ENCODE results near the gene ASIC1. TPM values are rescaled to one million over a fixed set of nuclear protein-coding genes. Genes with fewer than 3 reads are reported as not detected.

Gene ASIC1
- total and polyA plus RNA-seq, 2 of the 13 experiments (the other 11 are each of a cell fraction or from before 2014, with no cell fraction given): 0.44 to 1.5 TPM

- peak; percentile 61 for ATAC-seq
- H3K4me3 ChIP-seq (replicated peaks in 1 of 3; ENCODE audit: insufficient read depth in 1 of 3, low read depth in 2 of 3, low read length in 3 of 3): peak overlapping the region in 1 of 3 experiments; percentile 46; a peak in 2 of 6 replicates
- H3K9me3 ChIP-seq (ENCODE audit: low read length): no peaks in the 10 kb centered on the region
- peaks cover 9 to 59% of the 10 kb centered on the region in 2 experiments; a peak in 4 of 5 replicates for H3K27me3 ChIP-seq (ENCODE audit: control insufficient read depth in 1 of 2, insufficient read depth in 2 of 2, low read length in 2 of 2)
- in situ Hi-C loops (cut with HindIII; ENCODE audit: extremely low pct_ligation_motif_present, low pct_unique_long_range_greater_than_20kb) (loop anchor here (5.0 to 10.0 kb wide), 2 partner anchors 84 to 191 kb away; partner anchors contain the start of gene AQP6), intact Hi-C loops (cut with micrococcal nuclease; ENCODE audit: unreplicated experiment) (loop anchor here (1.0 to 2.0 kb wide), 3 partner anchors 17 to 89 kb away; no protein-coding TSS in a partner anchor)
- no peak overlapping the region for H3K27ac ChIP-seq (ENCODE audit: extremely low read length, insufficient read depth, low read length)
- DNase-seq (ENCODE audit: low spot score): peak; percentile 30
- H4K20me1 ChIP-seq (ENCODE audit: insufficient read depth, low read length): no peaks in the 10 kb centered on the region
- 6% methylated on average over 16 of the region's 17 CpGs for WGBS (ENCODE audit: low lambda C conversion rate)
- ChIA-PET POLR2A (interaction anchor here (0.8 kb wide), 1 partner anchor 88 kb away, joined by 3 read pairs; no protein-coding TSS in a partner anchor), CTCF (ENCODE audit: low intra/inter-chr PET ratio, low total read pairs) (interaction anchor here (0.6 to 4.7 kb wide), 5 partner anchors 17 to 1171 kb away, joined by 3 to 65 read pairs (median 3); no protein-coding TSS in a partner anchor)
- H3K4me1 ChIP-seq (ENCODE audit: insufficient read depth, low read length): peaks cover 34% of the 10 kb centered on the region
- H2AFZ ChIP-seq (ENCODE audit: low read length): no peak overlapping the region
- peak overlapping the region; percentile 64 for H3K4me2 ChIP-seq (ENCODE audit: low read depth, low read length)
- FAIRE-seq: peak; percentile 57
- no peak overlapping the region for H3K9ac ChIP-seq (ENCODE audit: insufficient read depth, low read depth, low read length)
- no TSS peak for BruUV-seq (replicated peaks)
- no peaks in the 10 kb centered on the region for H3K79me2 ChIP-seq (ENCODE audit: insufficient read depth, low read length)
- H3K36me3 ChIP-seq (replicated peaks in 1 of 2; ENCODE audit: control insufficient read depth in 1 of 2, insufficient read depth in 2 of 2, low read length in 2 of 2): no peaks in the 10 kb centered on the region
- TF ChIP-seq PRDM15 (CRISPR knock-in tag; IDR thresholded peaks at IDR 0.05) (no peak), SMAD1 (CRISPR knock-in tag; IDR thresholded peaks at IDR 0.05; ENCODE audit: borderline replicate concordance, low read depth) (no peak), SYNCRIP (IDR thresholded peaks at IDR 0.05; ENCODE audit: insufficient read depth, low read depth, low read length) (no peak), THRA (CRISPR knock-in tag; IDR thresholded peaks at IDR 0.05; ENCODE audit: borderline replicate concordance) (no peak), XRCC5 (optimal IDR thresholded peaks at IDR 0.05; ENCODE audit: low read length) (peak; percentile 67), SSRP1 (CRISPR knock-in tag; IDR thresholded peaks at IDR 0.05) (no peak), ZNF788 (CRISPR knock-in tag; IDR thresholded peaks at IDR 0.05; ENCODE audit: borderline replicate concordance) (peak; percentile 48; the same call in 1 of the 2 replicates), BORCS8-MEF2B (CRISPR knock-in tag; IDR thresholded peaks at IDR 0.05) (no peak), MTA1 (CRISPR knock-in tag; IDR thresholded peaks at IDR 0.05; ENCODE audit: borderline replicate concordance) (no peak), CCAR2 (optimal IDR thresholded peaks at IDR 0.05; ENCODE audit: low read depth, low read length) (no peak), TCF12 (IDR thresholded peaks at IDR 0.05) (no peak), TCF12 (CRISPR knock-in tag; IDR thresholded peaks at IDR 0.05) (no peak)
These were observed 1.4 kb upstream of the ASIC1 start for GRCh38 chr12:50055831-50056638.

All from HepG2 (cell line).